CD14-positive monocyte (primary cell): ENCODE measurements around the gene TOMM40L. TPM values are rescaled to one million over a fixed set of nuclear protein-coding genes. Genes with fewer than 3 reads are reported as not detected.

ENCODE experiments used
- DNase-seq, 3 donors: peaks; one replicate each; pipeline ENCODE4 v3.0.0-alpha.2; 2011 to 2022
- H2AFZ ChIP-seq: 2 replicates; pipeline ENCODE4 v1.6.0; 2012; ENCODE audit warnings: mild to moderate bottlenecking, low read depth, low read length, inconsistent platforms; ENCODE audit not compliant: insufficient read depth, poor library complexity, severe bottlenecking
- H3K27ac ChIP-seq, 2 donors: 1 replicate in 1 of 2; 2 replicates in 1 of 2; pipeline ENCODE4 v1.5.1; 2012 to 2013; ENCODE audit warnings: low read length in 2 of 2, control low read depth in 1 of 2, inconsistent platforms in 1 of 2, low read depth in 1 of 2, mild to moderate bottlenecking in 1 of 2
- H3K27me3 ChIP-seq, 2 donors: one replicate each; pipeline versions ENCODE4 v1.6.0 to v1.6.1; 2011 to 2013; ENCODE audit warnings: low read length in 2 of 2; ENCODE audit not compliant: control insufficient read depth in 2 of 2, insufficient read depth in 2 of 2
- H3K36me3 ChIP-seq, 2 donors: replicated peaks in 1 of 2; 1 replicate in 1 of 2; 2 replicates in 1 of 2; pipeline versions ENCODE4 v1.5.1 to v1.6.1; 2012 to 2013; ENCODE audit warnings: low read length in 2 of 2, control low read depth in 1 of 2, inconsistent platforms in 1 of 2, mild to moderate bottlenecking in 1 of 2; ENCODE audit not compliant: insufficient read depth in 2 of 2, control insufficient read depth in 1 of 2
- H3K4me1 ChIP-seq, 2 donors: 1 replicate in 1 of 2; 2 replicates in 1 of 2; pipeline versions ENCODE4 v1.5.1 to v1.6.1; 2012 to 2013; ENCODE audit warnings: low read length in 2 of 2, control low read depth in 1 of 2, inconsistent platforms in 1 of 2, mild to moderate bottlenecking in 1 of 2, moderate library complexity in 1 of 2; ENCODE audit not compliant: insufficient read depth in 2 of 2, control insufficient read depth in 1 of 2
- H3K4me2 ChIP-seq: replicated peaks from 2 replicates; pipeline ENCODE3; 2012; ENCODE audit warnings: low read length, moderate library complexity, mild to moderate bottlenecking; ENCODE audit not compliant: poor library complexity, severe bottlenecking; ENCODE audit errors: extremely low read depth
- H3K4me3 ChIP-seq, 3 experiments: fragments of 200-600 bp in 1 of 3; sonication (generic) in 1 of 3; replicated peaks in 1 of 3; 1 replicate in 2 of 3; 2 replicates in 1 of 3; pipeline ENCODE4 v1.5.1; 2011 to 2013; ENCODE audit warnings: low read length in 3 of 3, mild to moderate bottlenecking in 3 of 3, control low read depth in 2 of 3, low read depth in 2 of 3, inconsistent platforms in 1 of 3, moderate library complexity in 1 of 3
- H3K79me2 ChIP-seq: 2 replicates; pipeline ENCODE4 v1.6.0; 2012; ENCODE audit warnings: mild to moderate bottlenecking, control low read depth, inconsistent platforms, low read length, moderate library complexity; ENCODE audit not compliant: insufficient read depth
- H3K9ac ChIP-seq: 2 replicates; pipeline ENCODE4 v1.6.0; 2017; ENCODE audit warnings: low read length, mild to moderate bottlenecking; ENCODE audit not compliant: insufficient read depth, poor library complexity, severe bottlenecking
- H3K9me3 ChIP-seq, 2 donors: replicated peaks in 1 of 2; 1 replicate in 1 of 2; 2 replicates in 1 of 2; pipeline versions ENCODE4 v1.5.1 to v1.6.1; 2012 to 2013; ENCODE audit warnings: low read length in 2 of 2, control low read depth in 1 of 2; ENCODE audit not compliant: control insufficient read depth in 1 of 2, insufficient read depth in 1 of 2
- H4K20me1 ChIP-seq: 2 replicates; pipeline ENCODE4 v1.6.0; 2012; ENCODE audit warnings: mild to moderate bottlenecking, low read length, control low read depth, moderate library complexity; ENCODE audit not compliant: insufficient read depth
- H3K27ac Mint-ChIP-seq, 7 donors: one replicate each; pipeline ENCODE4 v1.8.0; 2020; ENCODE audit warnings: mild to moderate bottlenecking in 7 of 7, mixed read lengths in 7 of 7, moderate library complexity in 6 of 7, inconsistent platforms in 2 of 7
- H3K27me3 Mint-ChIP-seq, 3 donors: one replicate each; pipeline ENCODE4 v1.8.0; 2021 to 2022; ENCODE audit warnings: low read depth in 3 of 3, mild to moderate bottlenecking in 3 of 3, mixed read lengths in 3 of 3, moderate library complexity in 3 of 3, inconsistent platforms in 1 of 3
- H3K36me3 Mint-ChIP-seq, 2 donors: one replicate each; pipeline ENCODE4 v1.8.0; 2020; ENCODE audit warnings: mixed read lengths in 2 of 2, inconsistent platforms in 1 of 2, mild to moderate bottlenecking in 1 of 2
- H3K4me1 Mint-ChIP-seq: one replicate; pipeline ENCODE4 v1.8.0; 2020; ENCODE audit warnings: mild to moderate bottlenecking, mixed read lengths
- H3K4me3 Mint-ChIP-seq, 2 donors: one replicate each; pipeline ENCODE4 v1.8.0; 2020; ENCODE audit warnings: mild to moderate bottlenecking in 2 of 2, mixed read lengths in 2 of 2, moderate library complexity in 1 of 2
- H3K9me3 Mint-ChIP-seq, 7 donors: one replicate each; pipeline ENCODE4 v1.8.0; 2020 to 2022; ENCODE audit warnings: mixed read lengths in 7 of 7, mild to moderate bottlenecking in 6 of 7, moderate library complexity in 6 of 7, inconsistent platforms in 2 of 7
- CTCF ChIP-seq: fragments of 200-600 bp; IDR thresholded peaks from one replicate; pipeline ENCODE4 v1.8.0; 2022; ENCODE audit warnings: antibody characterized with exemption, mild to moderate bottlenecking
- WGBS: methylation state at CpG from one replicate; pipeline ENCODE4 v1.1.5; 2013; ENCODE audit warnings: missing lambda C conversion rate; ENCODE audit not compliant: insufficient coverage; 5-methylcytosine and 5-hydroxymethylcytosine counted together
- intact Hi-C, 2 donors: fragments of 100-400 bp; cut with micrococcal nuclease; formaldehyde crosslinking; loops; one replicate each; pipeline versions ENCODE4 v1.15.0 to v1.15.1; 2023
- polyA plus RNA-seq, 3 donors: library from polyadenylated mRNA; depleted of rRNA in 1 of 3; unstranded in 2 of 3; stranded (reverse) in 1 of 3; fragments of 300-500 nt in 2 of 3; fragments of >200 nt in 1 of 3; fragmentation: Illumina TruSeq in 2 of 3; gene quantifications; 1 replicate in 2 of 3; 2 replicates in 1 of 3; pipeline ENCODE4 v1.2.3, GENCODE V29; 2012 to 2021

The TOMM40L gene
- polyA plus RNA-seq, 3 donors = 3.8 to 31.5 (median 5.2) TPM

- Histone ChIP-seq H4K20me1 (peaks cover 63% of the 10 kb centered on the region), H2AFZ (no peak overlapping the region), H3K36me3 (peaks cover 34 to 52% of the 10 kb centered on the region in 2 donors), H3K4me2 (peak overlapping the region; percentile 100), H3K27ac (peak overlapping the region; percentile 98 to 100), H3K4me3 (peak overlapping the region; percentile 91 to 98 (median 96)), H3K9me3 (no peaks in the 10 kb centered on the region), H3K27me3 (no peaks in the 10 kb centered on the region), H3K4me1 (peaks cover 40 to 43% of the 10 kb centered on the region in 2 donors), H3K79me2 (peaks cover 65% of the 10 kb centered on the region), H3K9ac (peak overlapping the region; percentile 97)
- 0% methylated on average over 1 of the region's 6 CpGs for WGBS
- peaks cover 65 to 67% of the 10 kb centered on the region in 2 donors for H3K36me3 Mint-ChIP-seq
- H3K4me1 Mint-ChIP-seq = peaks cover 63% of the 10 kb centered on the region
- intact Hi-C loops = no loop called here
- TF ChIP-seq CTCF = no peak
- peak in 2 of 3 donors; percentile 25 to 46 for DNase-seq
- H3K4me3 Mint-ChIP-seq = peak overlapping the region; percentile 99 to 100
- H3K27me3 Mint-ChIP-seq = peaks cover 0 to 1% (median under 1%) of the 10 kb centered on the region in 3 donors
- peak overlapping the region; percentile 98 to 100 (median 100) for H3K27ac Mint-ChIP-seq
- H3K9me3 Mint-ChIP-seq = no peaks in the 10 kb centered on the region
Observed at GRCh38 chr1:161217831-161218230, 8.0 kb upstream of the TOMM40L start.

GRCh38 chr1:161218301-161219077 is 7.4 kb upstream of the TOMM40L start:
- WGBS = 96% methylated on average over 3 of the region's 8 CpGs
- intact Hi-C loops = no loop called here
- H3K79me2 ChIP-seq = peaks cover 59% of the 10 kb centered on the region
- no peak overlapping the region for H2AFZ ChIP-seq
- no peaks in the 10 kb centered on the region for H3K27me3 ChIP-seq
- peaks cover 33 to 40% of the 10 kb centered on the region in 2 donors for H3K4me1 ChIP-seq
- H3K9ac ChIP-seq = peak overlapping the region; percentile 97
- peaks cover 62% of the 10 kb centered on the region for H3K4me1 Mint-ChIP-seq
- H4K20me1 ChIP-seq = peaks cover 70% of the 10 kb centered on the region
- peak overlapping the region; percentile 98 to 100 for H3K27ac ChIP-seq
- peaks cover 29 to 51% of the 10 kb centered on the region in 2 donors for H3K36me3 ChIP-seq
- peaks cover 0 to 1% (median 1%) of the 10 kb centered on the region in 3 donors for H3K27me3 Mint-ChIP-seq
- no peak for DNase-seq
- H3K4me3 Mint-ChIP-seq = peak overlapping the region; percentile 99 to 100
- peak overlapping the region; percentile 98 to 100 (median 100) for H3K27ac Mint-ChIP-seq
- H3K4me3 ChIP-seq = peak overlapping the region; percentile 91 to 98 (median 96)
- H3K9me3 ChIP-seq = no peaks in the 10 kb centered on the region
- H3K9me3 Mint-ChIP-seq = peaks cover 0 to 1% (median 0%) of the 10 kb centered on the region in 7 donors
- peaks cover 64 to 65% of the 10 kb centered on the region in 2 donors for H3K36me3 Mint-ChIP-seq
- H3K4me2 ChIP-seq = peak overlapping the region; percentile 100
- TF ChIP-seq CTCF = no peak
